ENCODE data around the gene KIF5B. TPM values are rescaled to one million over a fixed set of nuclear protein-coding genes. Genes with fewer than 3 reads are reported as not detected.

Gene KIF5B
- total and polyA plus RNA-seq, 2 of the 8 experiments (the other 6 are each of a cell fraction or from before 2014, with no cell fraction given) = 9.8 to 68.4 TPM

DNA sequence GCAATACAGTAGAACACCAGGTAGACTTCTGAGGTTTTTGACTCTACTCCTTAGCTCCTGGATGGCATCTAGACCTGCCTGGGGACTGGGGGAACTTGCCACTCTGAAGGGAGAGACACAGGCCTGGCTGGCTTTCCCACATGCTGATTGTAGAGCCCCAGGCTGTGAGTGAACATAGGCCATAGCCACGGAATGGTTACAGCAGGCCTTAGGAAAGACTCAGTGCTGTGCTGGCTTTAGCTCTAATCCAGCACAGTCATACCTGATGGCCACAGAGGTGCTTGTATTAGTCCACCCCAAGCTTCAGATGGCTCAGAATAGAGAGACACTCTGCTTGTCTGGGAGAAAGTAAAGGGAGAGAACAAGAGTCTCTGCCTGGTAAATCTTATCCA, 92.6 kb downstream of the KIF5B start:
- Histone ChIP-seq H4K5ac (ENCODE audit: insufficient read length, low read depth, low read length) (no peak overlapping the region), H3K14ac (ENCODE audit: insufficient read length) (no peak overlapping the region), H3K27me3 (replicated peaks in 1 of 4; ENCODE audit: control insufficient read depth in 3 of 4, extremely low read depth in 1 of 4, insufficient read depth in 3 of 4, low read length in 3 of 4) (no peaks in the 10 kb centered on the region), H2BK20ac (ENCODE audit: low read length) (no peak overlapping the region), H3K9ac (replicated peaks in 1 of 4; ENCODE audit: extremely low read depth in 1 of 4, low read depth in 3 of 4, low read length in 3 of 4) (no peak overlapping the region), H4K91ac (replicated peaks; ENCODE audit: insufficient read length, low read length) (no peak overlapping the region), H2AFZ (ENCODE audit: low read length) (no peak overlapping the region), H3K18ac (ENCODE audit: extremely low read depth, low read length) (no peak overlapping the region), H3K4me2 (ENCODE audit: insufficient read depth in 1 of 2, low read depth in 2 of 2, low read length in 2 of 2) (no peak overlapping the region), H2AK5ac (ENCODE audit: low read depth, low read length) (peak overlapping the region; percentile 54; the same call in 1 of the 2 replicates), H3K27ac (ENCODE audit: low read depth, low read length) (no peak overlapping the region), H2BK5ac (ENCODE audit: low read depth, low read length) (no peak overlapping the region), H3K4me3 (ENCODE audit: extremely low read depth in 1 of 4, insufficient read depth in 2 of 4, low read depth in 3 of 4, low read length in 4 of 4) (no peak overlapping the region), H3K56ac (replicated peaks; ENCODE audit: insufficient read length, low read depth, low read length) (no peak overlapping the region), H2BK15ac (ENCODE audit: low read length) (no peak overlapping the region), H3K79me2 (ENCODE audit: control insufficient read depth in 1 of 2, insufficient read depth in 2 of 2, low read length in 2 of 2) (no peaks in the 10 kb centered on the region), H4K8ac (ENCODE audit: extremely low read depth, insufficient read depth, low read length) (peak overlapping the region; percentile 62; the same call in 1 of the 2 replicates), H3K79me1 (ENCODE audit: low read depth, low read length) (no peaks in the 10 kb centered on the region), H3K4me1 (replicated peaks in 1 of 4; ENCODE audit: control insufficient read depth in 3 of 4, insufficient read depth in 4 of 4, low read length in 3 of 4) (no peaks in the 10 kb centered on the region), H3K23me2 (ENCODE audit: low read depth, low read length) (no peaks in the 10 kb centered on the region), H3K23ac (ENCODE audit: insufficient read length) (no peak overlapping the region), H3K9me3 (ENCODE audit: insufficient read depth in 2 of 2, low read depth in 1 of 2, low read length in 1 of 2) (no peaks in the 10 kb centered on the region), H2BK12ac (ENCODE audit: low read depth, low read length) (no peak overlapping the region), H2BK120ac (replicated peaks; ENCODE audit: low read depth, low read length) (no peak overlapping the region), H3K36me3 (ENCODE audit: control insufficient read depth in 2 of 4, insufficient read depth in 4 of 4, low read length in 3 of 4) (no peaks in the 10 kb centered on the region), H4K20me1 (replicated peaks in 1 of 2; ENCODE audit: control insufficient read depth in 1 of 2, insufficient read depth in 2 of 2, low read length in 2 of 2) (no peaks in the 10 kb centered on the region), H3K4ac (replicated peaks; ENCODE audit: insufficient read length, low read depth, low read length) (no peak overlapping the region)
- CTCF ChIA-PET (ENCODE audit: partially characterized antibody) = interaction anchor here (1.4 kb wide), 1 partner anchor 127 kb away, joined by 3 read pairs; no protein-coding TSS in a partner anchor
- 63% methylated on average over 1 of the region's 1 CpG; no CpG with 5 or more reads in 1 of the 2 experiments for WGBS, 2 experiments (ENCODE audit: extremely low coverage in 1 of 2, insufficient coverage in 1 of 2, insufficient read length in 1 of 2, insufficient replicate concordance in 2 of 2, low coverage in 1 of 2, low lambda C conversion rate in 2 of 2, missing lambda C conversion rate in 1 of 2)
- DNase-seq (ENCODE audit: low read depth in 1 of 2, low spot score in 2 of 2) (no peak), FAIRE-seq (no peak)
- TF ChIP-seq CREB1 (IDR thresholded peaks at IDR 0.05) (no peak), MAFK (IDR thresholded peaks at IDR 0.05; ENCODE audit: low read depth, low read length) (no peak), PHF8 (conservative IDR thresholded peaks at IDR 0.05; ENCODE audit: low read depth, low read length) (no peak), JUND (IDR thresholded peaks at IDR 0.05; ENCODE audit: low read length) (no peak), CBX5 (IDR thresholded peaks at IDR 0.05; ENCODE audit: low read depth, low read length) (no peak), SP1 (IDR thresholded peaks at IDR 0.05; ENCODE audit: low read depth, low read length) (no peak), BACH1 (IDR thresholded peaks at IDR 0.05; ENCODE audit: low read length) (no peak)
- TF ChIP-seq, protein P1, sequence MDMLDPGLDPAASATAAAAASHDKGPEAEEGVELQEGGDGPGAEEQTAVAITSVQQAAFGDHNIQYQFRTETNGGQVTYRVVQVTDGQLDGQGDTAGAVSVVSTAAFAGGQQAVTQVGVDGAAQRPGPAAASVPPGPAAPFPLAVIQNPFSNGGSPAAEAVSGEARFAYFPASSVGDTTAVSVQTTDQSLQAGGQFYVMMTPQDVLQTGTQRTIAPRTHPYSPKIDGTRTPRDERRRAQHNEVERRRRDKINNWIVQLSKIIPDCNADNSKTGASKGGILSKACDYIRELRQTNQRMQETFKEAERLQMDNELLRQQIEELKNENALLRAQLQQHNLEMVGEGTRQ (IDR thresholded peaks at IDR 0.05; ENCODE audit: low read length) = no peak
- POLR2A ChIA-PET (ENCODE audit: partially characterized antibody) = no interaction called here
